Measurements from ENCODE around the gene TEX52.
"Not testable (repeated sequence)": the region's sequence is repeated elsewhere in the genome, so short reads cannot be mapped to it uniquely, and the experiment has no call there.

TEX52 gene

GRCh38 chr12:2857021-2857431, at the start of gene TEX52:
Gene TEX52, minus strand, starts transcription at chr12:2857039. Its CDS starts 13 bp downstream, at chr12:2857026.
- DNase-seq = peak; percentile 81

GRCh38 chr12:2904260-2904659, 47.4 kb upstream of the TEX52 start:
- DNase-seq = no peak

- no peak for DNase-seq
Measured at GRCh38 chr12:2902272-2902880, 45.5 kb upstream of the TEX52 start.

GRCh38 chr12:2900642-2901041, 43.8 kb upstream of the TEX52 start:
- DNase-seq = no peak

GRCh38 chr12:2897418-2897817, 40.6 kb upstream of the TEX52 start:
- no peak for DNase-seq

GRCh38 chr12:2895511-2895910, 38.7 kb upstream of the TEX52 start:
- DNase-seq = no peak

- DNase-seq = no peak
Measured at GRCh38 chr12:2895051-2895451, 38.2 kb upstream of the TEX52 start.

GRCh38 chr12:2893007-2893406, 36.2 kb upstream of the TEX52 start:
- DNase-seq = peak; percentile 85

GRCh38 chr12:2892246-2892645, 35.4 kb upstream of the TEX52 start:
- DNase-seq = no peak

- DNase-seq = peak; percentile 90
Measured at GRCh38 chr12:2891240-2892053, 34.6 kb upstream of the TEX52 start.

- DNase-seq = peak; percentile 100
Measured at GRCh38 chr12:2890388-2891239, 33.8 kb upstream of the TEX52 start, which contains the start of gene TULP3. Gene TULP3, plus strand, starts transcription at chr12:2890891. Its CDS starts 57 bp downstream, at chr12:2890948.

- no peak for DNase-seq
Measured at GRCh38 chr12:2890001-2890387, 33.2 kb upstream of the TEX52 start.

GRCh38 chr12:2886768-2887450, 30.1 kb upstream of the TEX52 start:
- DNase-seq = no peak

GRCh38 chr12:2884810-2885209, 28.0 kb upstream of the TEX52 start:
- no peak for DNase-seq

GRCh38 chr12:2879853-2880252, 23.0 kb upstream of the TEX52 start:
- DNase-seq = no peak

GRCh38 chr12:2877953-2878732, 21.3 kb upstream of the TEX52 start:
- no peak for DNase-seq

- peak; percentile 97 for DNase-seq
Measured at GRCh38 chr12:2877047-2877952, 20.5 kb upstream of the TEX52 start, which contains the start of the genes FOXM1 and RHNO1. Gene FOXM1, minus strand, starts transcription at chr12:2877174. Its CDS starts 2,696 bp downstream, at chr12:2874478. Gene RHNO1, plus strand, starts transcription at chr12:2877223. Its CDS starts 8,144 bp downstream, at chr12:2885367.

- no peak for DNase-seq
Measured at GRCh38 chr12:2876431-2877046, 19.7 kb upstream of the TEX52 start.

- DNase-seq = not testable (repeated sequence)
Measured at GRCh38 chr12:2868986-2869632, 12.3 kb upstream of the TEX52 start.

- no peak for DNase-seq
Measured at GRCh38 chr12:2864198-2864597, 7.4 kb upstream of the TEX52 start.

All from islet precursor cell (in vitro differentiated cells).